Midbrain (tissue), 1 donor: Measurements from ENCODE around the gene CRY1.
"Not testable (repeated sequence)": the region's sequence is repeated elsewhere in the genome, so short reads cannot be mapped to it uniquely, and the experiment has no call there.

Experiments
- DNase-seq: peaks from one replicate; lab custom pipeline; 2025; lab: John Stamatoyannopoulos, UW

CRY1 gene

DNA sequence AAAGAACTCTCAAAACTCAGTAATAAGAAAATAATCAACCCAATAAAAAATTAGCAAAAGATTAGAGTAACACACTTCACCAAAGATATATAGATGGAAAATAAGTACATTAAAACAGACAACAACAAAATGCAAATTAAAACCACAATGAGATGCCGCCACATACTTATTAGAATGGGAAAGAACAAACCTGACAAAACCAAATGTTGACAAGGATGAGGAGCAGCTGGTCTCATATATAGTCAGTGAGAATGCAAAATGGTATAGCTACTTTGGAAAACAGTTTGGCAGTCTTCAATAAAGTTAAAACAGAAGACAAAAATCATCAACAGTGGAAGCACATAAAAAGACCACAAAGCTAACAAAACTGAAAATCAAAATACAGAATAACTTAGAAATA is 29.1 kb downstream of the CRY1 start:
- DNase-seq, result no peak

- no peak for DNase-seq
Observed at GRCh38 chr12:107058190-107058589, 35.2 kb downstream of the CRY1 start.

DNA sequence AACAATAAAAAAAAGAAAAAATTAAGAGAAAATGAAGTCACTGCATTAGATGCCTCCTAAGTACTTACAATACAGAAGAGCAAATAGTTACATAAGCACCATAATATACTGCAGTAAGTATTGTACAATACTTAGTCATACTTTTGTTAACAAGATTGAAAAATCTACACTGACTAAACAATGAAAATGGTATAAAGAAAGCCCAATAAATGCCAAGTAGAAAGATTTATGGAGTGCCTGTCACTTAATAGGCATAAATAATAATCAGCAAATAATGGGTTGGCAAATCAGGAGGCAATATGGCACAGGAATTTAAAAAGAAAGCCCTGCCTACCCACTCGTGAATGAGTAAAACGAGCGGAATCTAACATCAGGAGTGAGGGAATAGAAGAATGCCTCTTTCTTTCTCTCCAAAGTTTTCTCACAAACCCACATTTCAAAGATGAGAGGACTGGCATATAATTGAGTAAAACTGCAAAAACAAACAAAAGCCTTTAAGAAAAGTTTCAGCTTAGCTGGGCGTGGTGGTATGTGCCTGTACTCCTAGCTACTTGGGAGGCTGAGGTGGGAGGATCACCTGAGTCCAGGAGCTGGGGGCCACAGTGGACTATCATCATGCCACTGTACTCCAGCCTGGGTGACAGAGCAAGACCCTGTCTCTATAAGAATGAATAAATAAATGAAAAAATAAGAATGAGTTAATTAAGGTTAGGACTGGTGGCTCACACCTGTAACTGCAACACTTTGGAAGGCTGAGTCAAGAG is 36.1 kb downstream of the CRY1 start:
- DNase-seq, result no peak

DNA sequence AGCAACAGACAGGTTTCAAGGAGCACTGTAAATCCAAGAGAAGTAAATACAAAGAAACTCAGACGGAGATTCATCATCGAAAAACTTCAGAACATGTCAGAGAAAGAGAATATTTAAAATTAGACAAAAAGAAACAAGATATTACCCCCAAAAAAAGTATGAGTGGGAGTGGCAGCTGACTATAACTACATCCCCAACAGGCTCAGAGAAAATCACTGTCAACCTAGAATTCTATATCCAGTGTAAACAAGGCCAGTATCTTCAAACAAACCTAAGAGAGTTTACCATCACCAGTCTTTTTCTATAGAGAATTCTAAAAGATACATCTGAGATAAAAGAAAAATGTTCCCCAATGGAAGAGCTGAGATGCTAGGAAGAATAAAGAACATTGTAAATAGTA is 39.6 kb downstream of the CRY1 start:
- DNase-seq, result no peak

DNA sequence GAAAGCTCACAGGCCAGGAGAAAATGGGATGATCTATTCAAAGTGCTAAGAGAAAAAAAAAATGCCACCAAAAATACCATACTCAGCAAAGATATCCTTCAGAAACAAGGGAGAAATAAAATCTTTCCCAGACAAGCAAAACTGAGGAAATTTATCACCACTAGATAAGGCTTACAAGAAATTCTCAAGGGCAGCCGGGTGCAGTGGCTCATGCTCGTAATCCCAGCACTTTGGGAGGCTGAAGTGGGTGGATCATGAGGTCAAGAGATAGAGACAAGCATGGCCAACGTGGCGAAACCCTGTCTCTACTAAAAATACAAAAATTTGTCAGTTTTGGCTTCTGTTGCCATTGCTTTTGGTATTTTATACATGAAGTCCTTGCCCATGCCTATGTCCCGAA is 48.2 kb downstream of the CRY1 start:
- DNase-seq, result no peak

DNA sequence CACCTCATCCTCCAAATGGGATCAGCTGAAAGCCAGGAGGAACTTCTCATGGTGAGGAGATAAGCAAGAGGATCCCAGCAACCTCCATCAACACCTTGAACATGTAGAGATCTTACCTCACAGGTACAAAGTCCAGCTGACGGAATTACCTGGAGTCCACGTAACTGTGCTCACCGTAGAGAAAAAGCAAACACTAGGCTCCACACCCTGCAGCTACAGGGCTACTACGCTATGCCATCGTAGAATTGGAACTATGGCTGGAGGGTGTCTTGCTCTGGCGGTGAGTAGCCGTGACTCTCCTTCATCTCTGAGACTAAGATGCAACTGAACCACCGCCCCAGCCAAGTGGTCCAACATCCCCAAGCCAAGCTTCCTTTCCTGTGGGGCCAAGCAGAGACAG is 50.5 kb downstream of the CRY1 start:
- DNase-seq, result no peak

- DNase-seq, result no peak
Observed at GRCh38 chr12:107035733-107036132, 57.6 kb downstream of the CRY1 start.

GRCh38 chr12:107033758-107034739 is 59.3 kb downstream of the CRY1 start:
- no peak for DNase-seq

- DNase-seq, result no peak
Observed at GRCh38 chr12:107032266-107032665, 61.1 kb downstream of the CRY1 start.

- DNase-seq, result no peak
Observed at GRCh38 chr12:107031061-107031460, 62.3 kb downstream of the CRY1 start.

- no peak for DNase-seq
Observed at GRCh38 chr12:107029081-107029480, 64.3 kb downstream of the CRY1 start.

- DNase-seq, result peak; percentile 23
Observed at GRCh38 chr12:107027636-107028053, 65.7 kb downstream of the CRY1 start.

- DNase-seq, result no peak
Observed at GRCh38 chr12:107026806-107027635, 66.3 kb downstream of the CRY1 start.

GRCh38 chr12:107026356-107026755 is 67.0 kb downstream of the CRY1 start:
- not testable (repeated sequence) for DNase-seq

GRCh38 chr12:107025671-107026070 is 67.7 kb downstream of the CRY1 start:
- no peak for DNase-seq

DNA sequence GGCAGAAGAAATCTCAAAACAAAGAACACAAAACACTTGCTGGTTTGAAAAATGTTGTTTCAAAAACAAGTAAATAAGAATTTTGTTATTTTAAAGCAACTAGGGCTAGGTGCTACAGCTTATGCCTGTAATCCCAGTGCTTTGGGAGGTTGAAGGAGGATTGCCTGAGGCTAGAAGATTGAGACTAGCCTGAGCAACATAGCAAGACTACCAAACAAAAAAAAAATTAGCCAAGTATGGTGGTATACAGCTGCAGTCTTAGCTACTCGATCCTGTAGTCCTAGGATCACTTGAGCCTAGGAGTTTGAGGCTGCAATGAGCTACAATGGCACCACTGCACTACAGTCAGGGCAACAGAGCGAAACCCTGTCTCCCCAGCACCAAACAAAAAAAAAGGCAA is 73.8 kb downstream of the CRY1 start:
- DNase-seq, result no peak

DNA sequence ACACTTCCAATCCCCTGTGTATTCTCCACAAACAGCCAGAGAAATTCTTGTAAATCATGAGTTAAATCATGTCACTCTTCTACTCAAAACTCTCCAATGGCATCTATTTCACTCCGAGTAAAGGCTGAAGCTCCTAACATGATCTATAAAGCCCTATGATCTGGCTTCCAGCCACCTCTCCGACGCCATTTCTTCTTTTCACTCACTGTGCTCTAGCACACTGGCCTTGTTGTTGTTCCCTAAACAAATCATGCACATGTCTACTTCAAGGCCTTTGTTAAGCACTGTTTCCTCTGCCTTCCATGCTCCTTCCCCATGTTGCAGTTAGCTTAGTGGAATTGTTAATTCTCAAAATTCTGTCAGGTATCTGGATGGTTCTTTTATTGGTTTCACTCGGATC is 76.3 kb downstream of the CRY1 start:
- no peak for DNase-seq

- DNase-seq, result no peak
Observed at GRCh38 chr12:107014055-107014454, 79.3 kb downstream of the CRY1 start.

DNA sequence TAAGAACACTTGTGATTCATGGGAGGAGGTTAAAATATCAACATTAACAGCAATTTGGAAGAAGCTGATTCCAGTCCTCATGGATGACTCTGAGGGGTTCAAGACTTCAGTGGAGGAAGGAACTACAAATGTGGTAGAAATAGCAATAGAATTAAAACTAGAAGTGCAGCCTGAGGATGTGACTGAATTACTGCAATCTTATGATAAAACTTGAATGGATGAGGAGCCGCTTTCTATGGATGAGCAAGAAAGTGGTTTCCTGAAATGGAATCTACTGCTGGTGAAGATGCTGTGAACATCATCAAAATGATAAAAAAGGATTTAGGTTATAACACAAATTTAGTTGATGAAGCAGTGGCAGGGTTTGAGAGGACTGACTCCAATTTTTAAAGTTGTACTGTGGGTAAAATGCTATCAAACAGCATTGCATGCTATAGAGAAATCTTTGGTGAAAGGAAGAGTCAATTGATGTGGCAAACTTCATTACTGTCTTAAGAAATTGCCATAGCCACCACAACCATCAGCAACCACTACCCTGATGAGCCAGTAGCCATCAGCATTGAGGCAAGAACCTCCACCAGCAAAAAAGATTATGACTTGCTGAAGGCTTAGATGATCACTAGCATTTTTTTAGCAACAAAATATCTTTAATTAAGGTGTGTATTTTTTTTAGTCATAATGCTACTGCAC is 80.5 kb downstream of the CRY1 start:
- DNase-seq, result no peak

GRCh38 chr12:107011519-107011918 is 81.8 kb downstream of the CRY1 start:
- DNase-seq, result no peak

- DNase-seq, result no peak
Observed at GRCh38 chr12:107007411-107007810, 85.9 kb downstream of the CRY1 start.
